Measurements from ENCODE around the gene MOV10L1. TPM values are rescaled to one million over a fixed set of nuclear protein-coding genes. Genes with fewer than 3 reads are reported as not detected.
A peak's percentile ranks its signal among the peaks of the same experiment; 100 is the strongest.

MOV10L1 gene
- total RNA-seq, 5 donors from 2014 or later (not counting 1 experiment from before 2014, with no cell fraction given) = 0.44 TPM; not detected in 4

GRCh38 chr22:50176850-50177536 lies 87.2 kb downstream of the MOV10L1 start:
- no peak for DNase-seq
- 97% methylated on average over 73 of the region's 76 CpGs for WGBS (ENCODE audit: insufficient coverage)
- ATAC-seq (replicated peaks in 1 of 4) = no peak
- peaks cover 2 to 7% (median 4%) of the 10 kb centered on the region in 3 donors for H3K4me1 Mint-ChIP-seq
- POLR2A ChIA-PET = no interaction called here
- no peak overlapping the region for H3K4me3 Mint-ChIP-seq
- CTCF ChIA-PET = no interaction called here
- Histone ChIP-seq H3K36me3 (ENCODE audit: control insufficient read depth in 2 of 2, extremely low read depth in 1 of 2, insufficient read depth in 1 of 2, low read length in 1 of 2) (no peaks in the 10 kb centered on the region), H3K27ac (ENCODE audit: low read length) (no peak overlapping the region), H3K9me3 (no peaks in the 10 kb centered on the region), H3K4me1 (ENCODE audit: control insufficient read depth in 1 of 2, extremely low read depth in 1 of 2, insufficient read depth in 2 of 2, low read length in 2 of 2) (peaks cover 0 to 4% of the 10 kb centered on the region in 2 experiments), H3K4me3 (ENCODE audit: control insufficient read depth in 1 of 2, extremely low read depth in 1 of 2, low read length in 1 of 2) (no peak overlapping the region), H3K27me3 (replicated peaks in 1 of 2; ENCODE audit: control insufficient read depth in 2 of 2, extremely low read depth in 1 of 2, insufficient read depth in 2 of 2, low read length in 1 of 2) (peaks cover 0 to 48% of the 10 kb centered on the region in 2 experiments)
- H3K27ac Mint-ChIP-seq = no peak overlapping the region
- peaks cover 9 to 25% of the 10 kb centered on the region in 2 donors for H3K27me3 Mint-ChIP-seq
- H3K9me3 Mint-ChIP-seq = no peaks in the 10 kb centered on the region
- no peaks in the 10 kb centered on the region for H3K36me3 Mint-ChIP-seq

- DNase-seq = no peak
- H3K4me1 ChIP-seq (ENCODE audit: control insufficient read depth in 1 of 2, extremely low read depth in 1 of 2, insufficient read depth in 2 of 2, low read length in 2 of 2) = peaks cover 0 to 4% of the 10 kb centered on the region in 2 experiments
- H3K4me3 Mint-ChIP-seq = no peak overlapping the region
Measured at GRCh38 chr22:50177537-50178470, 88.0 kb downstream of the MOV10L1 start.

GRCh38 chr22:50178471-50178864 lies 88.7 kb downstream of the MOV10L1 start:
- no peak for DNase-seq
- POLR2A ChIA-PET = no interaction called here
- ATAC-seq (replicated peaks in 1 of 4) = no peak

More at GRCh38 chr22:50177537-50178470, 88.0 kb downstream of the MOV10L1 start:
- no peaks in the 10 kb centered on the region for H3K9me3 ChIP-seq
- WGBS (ENCODE audit: insufficient coverage) = 89% methylated on average over 70 of the region's 98 CpGs
- CTCF ChIA-PET = no interaction called here
- Mint-ChIP-seq H3K27me3 (peaks cover 5 to 17% of the 10 kb centered on the region in 2 donors), H3K27ac (no peak overlapping the region), H3K4me1 (peaks cover 2 to 7% (median 4%) of the 10 kb centered on the region in 3 donors), H3K9me3 (no peaks in the 10 kb centered on the region), H3K36me3 (no peaks in the 10 kb centered on the region)
- H3K36me3 ChIP-seq (ENCODE audit: control insufficient read depth in 2 of 2, extremely low read depth in 1 of 2, insufficient read depth in 1 of 2, low read length in 1 of 2) = no peaks in the 10 kb centered on the region
- ATAC-seq (replicated peaks in 1 of 4) = no peak
- no peak overlapping the region for H3K27ac ChIP-seq (ENCODE audit: low read length)
- H3K4me3 ChIP-seq (ENCODE audit: control insufficient read depth in 1 of 2, extremely low read depth in 1 of 2, low read length in 1 of 2) = no peak overlapping the region
- H3K27me3 ChIP-seq (replicated peaks in 1 of 2; ENCODE audit: control insufficient read depth in 2 of 2, extremely low read depth in 1 of 2, insufficient read depth in 2 of 2, low read length in 1 of 2) = peaks cover 0 to 42% of the 10 kb centered on the region in 2 experiments
- POLR2A ChIA-PET = no interaction called here

GRCh38 chr22:50178871-50179869 lies 89.4 kb downstream of the MOV10L1 start:
- Histone ChIP-seq H3K27me3 (replicated peaks in 1 of 2; ENCODE audit: control insufficient read depth in 2 of 2, extremely low read depth in 1 of 2, insufficient read depth in 2 of 2, low read length in 1 of 2) (peaks cover 0 to 37% of the 10 kb centered on the region in 2 experiments), H3K4me3 (ENCODE audit: control insufficient read depth in 1 of 2, extremely low read depth in 1 of 2, low read length in 1 of 2) (no peak overlapping the region), H3K9me3 (no peaks in the 10 kb centered on the region), H3K4me1 (ENCODE audit: control insufficient read depth in 1 of 2, extremely low read depth in 1 of 2, insufficient read depth in 2 of 2, low read length in 2 of 2) (peaks cover 0 to 6% of the 10 kb centered on the region in 2 experiments), H3K27ac (ENCODE audit: low read length) (no peak overlapping the region), H3K36me3 (ENCODE audit: control insufficient read depth in 2 of 2, extremely low read depth in 1 of 2, insufficient read depth in 1 of 2, low read length in 1 of 2) (no peaks in the 10 kb centered on the region)
- H3K4me1 Mint-ChIP-seq = peaks cover 5 to 7% (median 6%) of the 10 kb centered on the region in 3 donors
- H3K27ac Mint-ChIP-seq = no peak overlapping the region
- H3K9me3 Mint-ChIP-seq = no peaks in the 10 kb centered on the region
- ChIA-PET POLR2A (no interaction called here), CTCF (no interaction called here)
- 87% methylated on average over 46 of the region's 64 CpGs for WGBS (ENCODE audit: insufficient coverage)
- ATAC-seq (replicated peaks in 1 of 4) (no peak), DNase-seq (no peak)
- no peaks in the 10 kb centered on the region for H3K36me3 Mint-ChIP-seq
- peaks cover 5 to 8% of the 10 kb centered on the region in 2 donors for H3K27me3 Mint-ChIP-seq
- no peak overlapping the region for H3K4me3 Mint-ChIP-seq

More at GRCh38 chr22:50178471-50178864, 88.7 kb downstream of the MOV10L1 start:
- Mint-ChIP-seq H3K4me1 (peaks cover 2 to 7% (median 4%) of the 10 kb centered on the region in 3 donors), H3K36me3 (no peaks in the 10 kb centered on the region), H3K9me3 (no peaks in the 10 kb centered on the region), H3K27ac (no peak overlapping the region), H3K27me3 (peaks cover 5 to 11% of the 10 kb centered on the region in 2 donors), H3K4me3 (no peak overlapping the region)
- Histone ChIP-seq H3K4me1 (ENCODE audit: control insufficient read depth in 1 of 2, extremely low read depth in 1 of 2, insufficient read depth in 2 of 2, low read length in 2 of 2) (peaks cover 0 to 5% of the 10 kb centered on the region in 2 experiments), H3K27ac (ENCODE audit: low read length) (no peak overlapping the region), H3K9me3 (no peaks in the 10 kb centered on the region), H3K27me3 (replicated peaks in 1 of 2; ENCODE audit: control insufficient read depth in 2 of 2, extremely low read depth in 1 of 2, insufficient read depth in 2 of 2, low read length in 1 of 2) (peaks cover 0 to 38% of the 10 kb centered on the region in 2 experiments), H3K36me3 (ENCODE audit: control insufficient read depth in 2 of 2, extremely low read depth in 1 of 2, insufficient read depth in 1 of 2, low read length in 1 of 2) (no peaks in the 10 kb centered on the region), H3K4me3 (ENCODE audit: control insufficient read depth in 1 of 2, extremely low read depth in 1 of 2, low read length in 1 of 2) (no peak overlapping the region)
- 91% methylated on average over 17 of the region's 22 CpGs for WGBS (ENCODE audit: insufficient coverage)
- CTCF ChIA-PET = no interaction called here

- peaks cover 7 to 10% (median 8%) of the 10 kb centered on the region in 3 donors for H3K4me1 Mint-ChIP-seq
- peaks cover 5 to 8% of the 10 kb centered on the region in 2 donors for H3K27me3 Mint-ChIP-seq
- Histone ChIP-seq H3K27ac (ENCODE audit: low read length) (no peak overlapping the region), H3K9me3 (no peaks in the 10 kb centered on the region), H3K36me3 (ENCODE audit: control insufficient read depth in 2 of 2, extremely low read depth in 1 of 2, insufficient read depth in 1 of 2, low read length in 1 of 2) (no peaks in the 10 kb centered on the region), H3K4me1 (ENCODE audit: control insufficient read depth in 1 of 2, extremely low read depth in 1 of 2, insufficient read depth in 2 of 2, low read length in 2 of 2) (peaks cover under 1 to 13% of the 10 kb centered on the region in 2 experiments), H3K27me3 (replicated peaks in 1 of 2; ENCODE audit: control insufficient read depth in 2 of 2, extremely low read depth in 1 of 2, insufficient read depth in 2 of 2, low read length in 1 of 2) (peaks cover 0 to 35% of the 10 kb centered on the region in 2 experiments), H3K4me3 (ENCODE audit: control insufficient read depth in 1 of 2, extremely low read depth in 1 of 2, low read length in 1 of 2) (no peak overlapping the region)
- H3K4me3 Mint-ChIP-seq = no peak overlapping the region
- ChIA-PET POLR2A (no interaction called here), CTCF (no interaction called here)
- WGBS (ENCODE audit: insufficient coverage) = 54% methylated on average over 35 of the region's 39 CpGs
- H3K27ac Mint-ChIP-seq = peak overlapping the region in 1 of 2 donors; percentile 19
- no peaks in the 10 kb centered on the region for H3K36me3 Mint-ChIP-seq
- no peak for DNase-seq
- H3K9me3 Mint-ChIP-seq = no peaks in the 10 kb centered on the region
- no peak for ATAC-seq (replicated peaks in 1 of 4)
Measured at GRCh38 chr22:50179937-50180726, 90.3 kb downstream of the MOV10L1 start.
